Neural progenitor cell (in vitro differentiated cells): ENCODE measurements around the gene ZNF414.

Source experiments
- EZH2 ChIP-seq: fragments of 200-600 bp; sonication (generic); IDR thresholded peaks from 2 replicates; pipeline ENCODE4 v1.6.1; 2017; ENCODE audit warnings: antibody characterized with exemption, mild to moderate bottlenecking, moderate library complexity
- EZH2phosphoT487 ChIP-seq: fragments of 200-600 bp; sonication (generic); IDR thresholded peaks from 2 replicates; pipeline ENCODE4 v1.6.1; 2017; ENCODE audit warnings: antibody characterized with exemption
- TF ChIP-seq, protein P1 (sequence below): fragments of 200-600 bp; sonication (generic); IDR thresholded peaks from 2 replicates; pipeline ENCODE4 v1.5.1; 2017; ENCODE audit warnings: antibody characterized with exemption, mild to moderate bottlenecking

DNA sequence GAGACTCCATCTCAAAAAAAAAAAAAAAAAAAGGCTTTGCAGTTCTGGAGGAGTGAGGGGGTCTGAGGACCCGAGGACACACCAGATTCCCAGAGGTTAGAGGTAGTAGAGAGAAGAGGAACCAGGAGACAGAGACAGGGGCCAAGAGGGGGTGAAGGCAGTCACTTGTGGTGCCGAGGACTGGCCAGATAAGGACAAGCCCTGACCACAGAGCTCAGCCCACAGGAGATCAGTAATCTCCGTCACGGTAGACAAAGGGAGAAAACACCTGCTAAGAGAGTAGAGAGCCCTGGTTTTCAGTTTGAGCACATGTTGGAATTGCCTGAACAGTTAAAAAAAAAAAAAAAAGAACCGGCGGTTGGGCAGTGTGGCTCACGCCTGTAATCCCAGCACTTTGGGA lies 9.8 kb downstream of the ZNF414 start:
- TF ChIP-seq EZH2 (no peak), EZH2phosphoT487 (no peak)
- TF ChIP-seq, protein P1, sequence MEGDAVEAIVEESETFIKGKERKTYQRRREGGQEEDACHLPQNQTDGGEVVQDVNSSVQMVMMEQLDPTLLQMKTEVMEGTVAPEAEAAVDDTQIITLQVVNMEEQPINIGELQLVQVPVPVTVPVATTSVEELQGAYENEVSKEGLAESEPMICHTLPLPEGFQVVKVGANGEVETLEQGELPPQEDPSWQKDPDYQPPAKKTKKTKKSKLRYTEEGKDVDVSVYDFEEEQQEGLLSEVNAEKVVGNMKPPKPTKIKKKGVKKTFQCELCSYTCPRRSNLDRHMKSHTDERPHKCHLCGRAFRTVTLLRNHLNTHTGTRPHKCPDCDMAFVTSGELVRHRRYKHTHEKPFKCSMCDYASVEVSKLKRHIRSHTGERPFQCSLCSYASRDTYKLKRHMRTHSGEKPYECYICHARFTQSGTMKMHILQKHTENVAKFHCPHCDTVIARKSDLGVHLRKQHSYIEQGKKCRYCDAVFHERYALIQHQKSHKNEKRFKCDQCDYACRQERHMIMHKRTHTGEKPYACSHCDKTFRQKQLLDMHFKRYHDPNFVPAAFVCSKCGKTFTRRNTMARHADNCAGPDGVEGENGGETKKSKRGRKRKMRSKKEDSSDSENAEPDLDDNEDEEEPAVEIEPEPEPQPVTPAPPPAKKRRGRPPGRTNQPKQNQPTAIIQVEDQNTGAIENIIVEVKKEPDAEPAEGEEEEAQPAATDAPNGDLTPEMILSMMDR: no peak
